RPMI7951 (cell line): ENCODE results near the gene SLC13A5. TPM values are rescaled to one million over a fixed set of nuclear protein-coding genes. Genes with fewer than 3 reads are reported as not detected.
"Not testable (repeated sequence)": the region's sequence is repeated elsewhere in the genome, so short reads cannot be mapped to it uniquely, and the experiment has no call there.

ENCODE experiments used
- DNase-seq: peaks from one replicate; pipeline ENCODE4 v3.0.0-alpha.2; 2012; ENCODE audit warnings: low read depth
- total RNA-seq: library from RNA; depleted of rRNA; stranded (reverse); fragments of >200 nt; shearing (Covaris generic); gene quantifications from 2 replicates; pipeline ENCODE4 v1.2.3, GENCODE V29; 2014

The SLC13A5 gene
- total RNA-seq, 1 experiment from 2014 or later: not detected

- no peak for DNase-seq
Measured at GRCh38 chr17:6661464-6661848, 51.7 kb downstream of the SLC13A5 start.

GRCh38 chr17:6660805-6661463 is 52.2 kb downstream of the SLC13A5 start:
- DNase-seq: no peak

- DNase-seq: no peak
Measured at GRCh38 chr17:6660101-6660500, 53.1 kb downstream of the SLC13A5 start.

- not testable (repeated sequence) for DNase-seq
Measured at GRCh38 chr17:6658411-6658810, 54.8 kb downstream of the SLC13A5 start.

GRCh38 chr17:6657633-6658287 is 55.4 kb downstream of the SLC13A5 start:
- DNase-seq: no peak

- DNase-seq: not testable (repeated sequence)
Measured at GRCh38 chr17:6656797-6657632, 56.2 kb downstream of the SLC13A5 start.

- DNase-seq: not testable (repeated sequence)
Measured at GRCh38 chr17:6655732-6656361, 57.3 kb downstream of the SLC13A5 start.

GRCh38 chr17:6654841-6655731 is 58.1 kb downstream of the SLC13A5 start:
- DNase-seq: no peak

GRCh38 chr17:6651919-6652452 is 61.2 kb downstream of the SLC13A5 start:
- peak; percentile 54 for DNase-seq

- DNase-seq: peak; percentile 91
Measured at GRCh38 chr17:6651354-6651918, 61.7 kb downstream of the SLC13A5 start, which contains the start of the genes C17orf100 and MED31. Gene C17orf100, plus strand, starts transcription at chr17:6651762. Its CDS starts 152 bp downstream, at chr17:6651914. Gene MED31, minus strand, starts transcription at chr17:6651605. Its CDS starts 77 bp downstream, at chr17:6651528.

- DNase-seq: no peak
Measured at GRCh38 chr17:6648181-6648580, 65.0 kb downstream of the SLC13A5 start.

GRCh38 chr17:6643451-6644125 is 69.6 kb downstream of the SLC13A5 start:
- no peak for DNase-seq

GRCh38 chr17:6642592-6642991 is 70.6 kb downstream of the SLC13A5 start:
- no peak for DNase-seq

- DNase-seq: no peak
Measured at GRCh38 chr17:6641247-6641863, 71.8 kb downstream of the SLC13A5 start.

GRCh38 chr17:6640536-6641246 is 72.5 kb downstream of the SLC13A5 start, which contains the start of the genes KIAA0753 and TXNDC17:
Gene KIAA0753, minus strand, starts transcription at chr17:6640711. Its CDS starts 5,608 bp downstream, at chr17:6635103.
Gene TXNDC17, plus strand, starts transcription at chr17:6641060. Its CDS starts 23 bp downstream, at chr17:6641083.
- DNase-seq: peak; percentile 87

GRCh38 chr17:6639586-6640535 is 73.3 kb downstream of the SLC13A5 start:
- DNase-seq: peak; percentile 22

- DNase-seq: no peak
Measured at GRCh38 chr17:6639014-6639585, 74.1 kb downstream of the SLC13A5 start.
